ENCODE measurements around the gene SRPRA. TPM values are rescaled to one million over a fixed set of nuclear protein-coding genes. Genes with fewer than 3 reads are reported as not detected.

Gene SRPRA
- total RNA-seq, 2 experiments from 2014 or later, result 127 to 128 TPM

DNA sequence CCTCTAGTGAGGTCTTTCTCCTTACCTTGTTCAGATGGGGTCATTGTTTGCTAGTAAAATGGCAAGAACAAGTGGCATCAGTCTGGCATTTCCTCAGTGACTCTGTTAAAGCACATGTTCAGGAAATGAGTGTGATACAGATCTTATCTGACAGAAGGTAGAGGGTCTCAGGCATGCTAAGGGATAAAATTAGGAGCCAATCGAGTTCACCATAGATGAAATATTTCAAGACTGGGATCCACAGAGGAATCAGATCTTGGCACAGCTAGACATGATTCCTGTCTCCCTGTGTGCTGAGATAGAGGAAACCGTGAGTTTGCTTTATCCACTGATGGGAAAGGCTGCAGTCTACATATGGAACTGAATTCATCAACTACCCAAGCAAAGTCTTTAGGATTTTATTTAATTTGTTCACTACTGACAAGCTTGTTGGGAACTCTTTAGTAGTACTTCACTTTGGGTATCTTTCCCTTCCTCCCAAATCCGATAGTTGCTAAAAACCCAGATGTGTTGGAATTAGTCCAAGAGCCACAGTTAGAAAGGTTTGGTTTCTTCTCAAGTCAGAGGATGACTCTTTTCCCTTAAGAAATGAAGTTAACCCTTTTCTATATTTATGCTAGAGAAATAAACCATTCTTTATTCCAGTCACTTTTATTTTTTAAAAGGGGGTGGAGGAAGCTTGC lies 38.7 kb downstream of the SRPRA start:
- no peaks in the 10 kb centered on the region for H3K4me1 Mint-ChIP-seq (ENCODE audit: low read depth)
- ChIA-PET POLR2A (no interaction called here), CTCF (interaction anchor here (1.1 to 2.3 kb wide), 5 partner anchors 8 to 310 kb away, joined by 3 to 6 read pairs (median 4); no protein-coding TSS in a partner anchor)
- TF ChIP-seq, protein P1, sequence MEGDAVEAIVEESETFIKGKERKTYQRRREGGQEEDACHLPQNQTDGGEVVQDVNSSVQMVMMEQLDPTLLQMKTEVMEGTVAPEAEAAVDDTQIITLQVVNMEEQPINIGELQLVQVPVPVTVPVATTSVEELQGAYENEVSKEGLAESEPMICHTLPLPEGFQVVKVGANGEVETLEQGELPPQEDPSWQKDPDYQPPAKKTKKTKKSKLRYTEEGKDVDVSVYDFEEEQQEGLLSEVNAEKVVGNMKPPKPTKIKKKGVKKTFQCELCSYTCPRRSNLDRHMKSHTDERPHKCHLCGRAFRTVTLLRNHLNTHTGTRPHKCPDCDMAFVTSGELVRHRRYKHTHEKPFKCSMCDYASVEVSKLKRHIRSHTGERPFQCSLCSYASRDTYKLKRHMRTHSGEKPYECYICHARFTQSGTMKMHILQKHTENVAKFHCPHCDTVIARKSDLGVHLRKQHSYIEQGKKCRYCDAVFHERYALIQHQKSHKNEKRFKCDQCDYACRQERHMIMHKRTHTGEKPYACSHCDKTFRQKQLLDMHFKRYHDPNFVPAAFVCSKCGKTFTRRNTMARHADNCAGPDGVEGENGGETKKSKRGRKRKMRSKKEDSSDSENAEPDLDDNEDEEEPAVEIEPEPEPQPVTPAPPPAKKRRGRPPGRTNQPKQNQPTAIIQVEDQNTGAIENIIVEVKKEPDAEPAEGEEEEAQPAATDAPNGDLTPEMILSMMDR (IDR thresholded peaks at IDR 0.05), result no peak
- DNase-seq (no peak), ATAC-seq (no peak)
- no peaks in the 10 kb centered on the region for H3K27me3 Mint-ChIP-seq
- peaks cover 2% of the 10 kb centered on the region for H3K36me3 Mint-ChIP-seq (ENCODE audit: low read depth)
- intact Hi-C loops (cut with micrococcal nuclease), result no loop called here
- H3K4me3 Mint-ChIP-seq, result no peak overlapping the region
- H3K27ac Mint-ChIP-seq, result no peak overlapping the region
- no peaks in the 10 kb centered on the region for H3K9me3 Mint-ChIP-seq

DNA sequence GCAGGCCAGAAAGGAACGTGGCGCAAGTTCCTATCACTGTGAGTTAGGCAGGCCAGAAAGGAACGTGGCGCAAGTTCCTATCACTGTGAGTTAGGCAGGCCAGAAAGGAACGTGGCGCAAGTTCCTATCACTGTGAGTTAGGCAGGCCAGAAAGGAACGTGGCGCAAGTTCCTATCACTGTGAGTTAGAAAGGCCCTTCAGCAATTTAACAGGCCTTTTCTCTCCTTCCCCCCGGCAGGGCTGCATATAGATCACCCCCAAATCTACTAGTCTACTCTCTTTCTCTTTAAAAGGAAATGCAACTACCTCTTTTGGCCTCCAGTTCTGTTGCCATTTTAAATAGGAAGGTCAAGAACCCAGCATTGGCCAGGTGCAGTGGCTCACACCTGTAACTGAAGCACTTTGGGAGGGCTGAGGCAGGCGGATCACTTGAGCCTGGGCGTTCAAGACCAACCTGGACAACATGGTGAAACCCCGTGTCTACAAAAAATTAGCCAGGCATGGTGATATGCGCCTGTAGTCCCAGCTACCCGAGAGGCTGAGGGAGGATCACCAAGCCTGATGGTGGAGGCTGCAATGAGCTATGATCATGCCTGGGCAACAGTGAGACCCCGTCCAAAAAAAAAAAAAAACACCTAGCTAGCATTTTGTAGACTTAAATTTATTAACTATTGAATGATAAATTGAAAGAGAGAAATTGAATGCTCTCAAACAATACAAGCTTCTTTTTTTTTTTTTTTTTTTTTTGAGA lies 42.2 kb downstream of the SRPRA start:
- POLR2A ChIA-PET, result no interaction called here
- intact Hi-C loops (cut with micrococcal nuclease), result no loop called here
- Mint-ChIP-seq H3K4me3 (no peak overlapping the region), H3K4me1 (ENCODE audit: low read depth) (no peaks in the 10 kb centered on the region), H3K9me3 (no peaks in the 10 kb centered on the region), H3K36me3 (ENCODE audit: low read depth) (no peaks in the 10 kb centered on the region), H3K27me3 (no peaks in the 10 kb centered on the region), H3K27ac (no peak overlapping the region)
- ATAC-seq (no peak), DNase-seq (no peak)
- TF ChIP-seq, protein P1 (IDR thresholded peaks at IDR 0.05), result no peak
- CTCF ChIA-PET, result no interaction called here

DNA sequence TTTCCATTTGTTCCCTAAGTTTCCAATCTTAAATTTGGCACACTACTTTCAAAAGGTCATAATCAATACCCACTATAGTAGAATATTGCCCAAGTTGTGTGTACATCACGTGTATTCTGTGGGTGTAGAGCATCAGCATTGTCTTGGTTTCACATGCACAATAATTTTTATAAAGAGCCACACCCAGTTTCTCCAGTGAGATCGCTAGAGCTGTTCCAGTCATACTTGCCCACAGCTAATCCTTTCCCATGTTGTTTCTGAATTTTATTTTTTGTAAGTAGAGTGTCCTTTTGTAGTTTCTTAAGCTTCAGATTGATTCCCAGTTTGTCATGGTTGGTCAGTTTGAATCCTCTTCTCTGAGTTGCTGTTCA lies 43.4 kb downstream of the SRPRA start:
- POLR2A ChIA-PET, result interaction anchor here (1.7 kb wide), 1 partner anchor 21 kb away, joined by 6 read pairs; no protein-coding TSS in a partner anchor
- no peaks in the 10 kb centered on the region for H3K27me3 Mint-ChIP-seq
- DNase-seq (no peak), ATAC-seq (no peak)
- no peaks in the 10 kb centered on the region for H3K36me3 Mint-ChIP-seq (ENCODE audit: low read depth)
- no peak overlapping the region for H3K27ac Mint-ChIP-seq
- H3K4me1 Mint-ChIP-seq (ENCODE audit: low read depth), result no peaks in the 10 kb centered on the region
- H3K9me3 Mint-ChIP-seq, result no peaks in the 10 kb centered on the region
- intact Hi-C loops (cut with micrococcal nuclease), result no loop called here
- CTCF ChIA-PET, result interaction anchor here (1.5 kb wide), 1 partner anchor 8 kb away, joined by 4 read pairs; no protein-coding TSS in a partner anchor
- TF ChIP-seq, protein P1 (IDR thresholded peaks at IDR 0.05), result no peak
- no peak overlapping the region for H3K4me3 Mint-ChIP-seq

DNA sequence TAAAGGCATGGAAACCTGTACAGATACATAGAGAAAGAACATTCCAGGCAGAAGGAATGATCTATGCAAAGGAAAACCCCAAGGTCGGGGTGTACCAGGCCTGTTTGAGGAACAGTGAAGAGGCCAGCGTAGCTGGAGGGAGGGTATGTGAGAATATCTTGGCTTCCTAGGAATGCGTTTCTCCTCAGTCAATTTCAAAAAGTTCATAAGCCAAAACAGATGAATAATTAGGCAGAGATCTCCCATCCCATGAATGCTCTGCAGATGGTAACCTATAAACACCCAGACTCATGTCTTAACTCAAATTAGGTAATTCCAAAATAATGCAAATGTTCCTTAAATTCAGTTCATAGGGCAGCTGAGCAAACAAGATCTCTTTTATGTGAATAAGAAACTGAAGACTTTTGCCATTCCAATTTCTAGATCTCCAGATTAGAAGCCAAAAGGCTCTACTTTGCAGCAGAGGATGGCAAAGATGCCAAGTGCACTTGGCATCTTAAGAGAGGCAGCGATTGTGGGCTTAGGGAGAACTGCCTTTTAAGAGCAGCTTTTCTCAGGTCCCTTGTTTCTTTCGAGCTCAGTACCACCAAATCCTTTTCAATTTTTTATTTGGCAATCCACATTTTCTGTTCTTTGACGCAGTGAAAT lies 43.9 kb downstream of the SRPRA start:
- H3K4me1 Mint-ChIP-seq (ENCODE audit: low read depth), result no peaks in the 10 kb centered on the region
- no peak overlapping the region for H3K4me3 Mint-ChIP-seq
- TF ChIP-seq, protein P1 (IDR thresholded peaks at IDR 0.05), result no peak
- H3K27me3 Mint-ChIP-seq, result no peaks in the 10 kb centered on the region
- ChIA-PET POLR2A (interaction anchor here (1.7 kb wide), 1 partner anchor 21 kb away, joined by 6 read pairs; no protein-coding TSS in a partner anchor), CTCF (interaction anchor here (0.7 to 1.5 kb wide), 2 partner anchors 9 to 12 kb away, joined by 3 to 4 read pairs; no protein-coding TSS in a partner anchor)
- intact Hi-C loops (cut with micrococcal nuclease), result no loop called here
- H3K36me3 Mint-ChIP-seq (ENCODE audit: low read depth), result no peaks in the 10 kb centered on the region
- H3K9me3 Mint-ChIP-seq, result no peaks in the 10 kb centered on the region
- ATAC-seq (no peak), DNase-seq (no peak)
- no peak overlapping the region for H3K27ac Mint-ChIP-seq

Data from activated CD8-positive, alpha-beta T cell treated with anti-CD3 and anti-CD28 coated beads for 36 hours (primary cell).